Karpas-422 (cell line): Measurements from ENCODE around the gene RBP7. TPM values are rescaled to one million over a fixed set of nuclear protein-coding genes. Genes with fewer than 3 reads are reported as not detected.

Experiments
- DNase-seq: peaks from one replicate; pipeline ENCODE4 v3.0.0-alpha.2; 2015
- H2AFZ ChIP-seq: fragments of 200-600 bp; sonication (generic); 2 replicates; pipeline ENCODE4 v1.6.1; 2014; ENCODE audit warnings: antibody characterized with exemption, low read length, mixed read lengths
- H3K27ac ChIP-seq: fragments of 200-600 bp; sonication (generic); 2 replicates; pipeline ENCODE4 v1.5.1; 2014; ENCODE audit warnings: mild to moderate bottlenecking, low read length, moderate library complexity
- H3K27me3 ChIP-seq: fragments of 200-600 bp; sonication (generic); 2 replicates; pipeline ENCODE4 v1.6.1; 2014; ENCODE audit warnings: low read length, mixed read lengths
- H3K36me3 ChIP-seq: fragments of 200-600 bp; sonication (generic); 2 replicates; pipeline ENCODE4 v1.6.1; 2014; ENCODE audit warnings: low read length, mixed read lengths; ENCODE audit not compliant: insufficient read depth
- H3K4me1 ChIP-seq: fragments of 200-600 bp; sonication (generic); 2 replicates; pipeline ENCODE4 v1.6.1; 2014; ENCODE audit warnings: mild to moderate bottlenecking, low read length, mixed read lengths
- H3K4me2 ChIP-seq: fragments of 200-600 bp; sonication (generic); 2 replicates; pipeline ENCODE4 v1.6.1; 2014; ENCODE audit warnings: low read length, low read depth, mild to moderate bottlenecking; ENCODE audit not compliant: poor library complexity, severe bottlenecking
- H3K4me3 ChIP-seq: fragments of 200-600 bp; sonication (generic); 2 replicates; pipeline ENCODE4 v1.5.1; 2014; ENCODE audit warnings: mild to moderate bottlenecking, antibody characterized with exemption, low read length, mixed read lengths
- H3K79me2 ChIP-seq: fragments of 200-600 bp; sonication (generic); 2 replicates; pipeline ENCODE4 v1.6.1; 2014; ENCODE audit warnings: mild to moderate bottlenecking, low read length, mixed read lengths
- H3K9ac ChIP-seq: fragments of 200-600 bp; sonication (generic); 2 replicates; pipeline ENCODE4 v1.6.0; 2014; ENCODE audit warnings: low read length
- H3K9me2 ChIP-seq: fragments of 200-600 bp; sonication (generic), shearing (Covaris generic); replicated peaks from 2 replicates; pipeline ENCODE4 v1.6.0; 2014; ENCODE audit warnings: mild to moderate bottlenecking, low read length, moderate library complexity; ENCODE audit not compliant: insufficient read depth
- H3K9me3 ChIP-seq: fragments of 300-700, 200-600 bp; sonication (generic); 2 replicates; pipeline ENCODE4 v1.6.1; 2014; ENCODE audit warnings: low read length, mixed read lengths
- H4K20me1 ChIP-seq: fragments of 200-600 bp; sonication (generic); 2 replicates; pipeline ENCODE4 v1.6.1; 2014; ENCODE audit warnings: mild to moderate bottlenecking, antibody characterized with exemption, low read length, low read depth; ENCODE audit not compliant: insufficient read depth
- total RNA-seq: library from RNA; depleted of rRNA; stranded (reverse); fragments of >200 nt; shearing (Covaris generic); gene quantifications from 2 replicates; pipeline ENCODE4 v1.2.3, GENCODE V29; 2014; ENCODE audit warnings: low replicate concordance; rRNA removed

The RBP7 gene
- total RNA-seq, result not detected in 2 replicates

- Histone ChIP-seq H2AFZ (no peak within 1 kb of the TSS), H3K4me3 (no peak within 1 kb of the TSS)
- no peak for DNase-seq
Observed at GRCh38 chr1:9996624-9997582, at the start of gene RBP7. Gene RBP7 (plus strand): TSS chr1:9997228. CDS start chr1:9997259, 31 bp downstream.

GRCh38 chr1:9957726-9958125 is 39.3 kb upstream of the RBP7 start:
- H4K20me1 ChIP-seq, result no peaks in the 10 kb centered on the region
- no peaks in the 10 kb centered on the region for H3K9me3 ChIP-seq
- H3K27me3 ChIP-seq, result no peaks in the 10 kb centered on the region
- DNase-seq, result peak; percentile 88
- peak overlapping the region; percentile 81 for H3K27ac ChIP-seq
- H2AFZ ChIP-seq, result 0 out of 2 replicates have a peak overlapping the region, but pooled peaks have one; percentile 0
- H3K4me1 ChIP-seq, result peaks cover 42% of the 10 kb centered on the region
- no peaks in the 10 kb centered on the region for H3K36me3 ChIP-seq
- H3K4me2 ChIP-seq, result peak overlapping the region; percentile 56
- peak overlapping the region; percentile 57 for H3K4me3 ChIP-seq
- H3K9ac ChIP-seq, result peak overlapping the region; percentile 39
- H3K79me2 ChIP-seq, result peaks cover 11% of the 10 kb centered on the region; the same call in 1 of the 2 replicates
- no peaks in the 10 kb centered on the region for H3K9me2 ChIP-seq

More at GRCh38 chr1:9996624-9997582, at the start of gene RBP7:
- Histone ChIP-seq H3K79me2 (no peaks in the 10 kb centered on the region), H3K4me1 (no peaks in the 10 kb centered on the region), H3K9me2 (no peaks in the 10 kb centered on the region), H3K36me3 (no peaks in the 10 kb centered on the region), H3K9me3 (no peaks in the 10 kb centered on the region), H4K20me1 (no peaks in the 10 kb centered on the region), H3K9ac (no peak within 1 kb of the TSS), H3K27me3 (no peaks in the 10 kb centered on the region), H3K4me2 (no peak within 1 kb of the TSS), H3K27ac (no peak within 1 kb of the TSS)

GRCh38 chr1:9960011-9960410 is 37.0 kb upstream of the RBP7 start:
- no peaks in the 10 kb centered on the region for H3K9me2 ChIP-seq
- H3K9ac ChIP-seq, result no peak overlapping the region
- no peak overlapping the region for H2AFZ ChIP-seq
- H3K27me3 ChIP-seq, result no peaks in the 10 kb centered on the region
- 0 out of 2 replicates have a peak overlapping the region, but pooled peaks have one; percentile 8 for H3K27ac ChIP-seq
- H3K9me3 ChIP-seq, result no peaks in the 10 kb centered on the region
- H4K20me1 ChIP-seq, result no peaks in the 10 kb centered on the region
- peaks cover 42% of the 10 kb centered on the region for H3K4me1 ChIP-seq
- peak overlapping the region; percentile 67 for H3K4me2 ChIP-seq
- H3K4me3 ChIP-seq, result no peak overlapping the region
- no peaks in the 10 kb centered on the region for H3K36me3 ChIP-seq
- no peak for DNase-seq
- H3K79me2 ChIP-seq, result peaks cover 7% of the 10 kb centered on the region; the same call in 1 of the 2 replicates

DNA sequence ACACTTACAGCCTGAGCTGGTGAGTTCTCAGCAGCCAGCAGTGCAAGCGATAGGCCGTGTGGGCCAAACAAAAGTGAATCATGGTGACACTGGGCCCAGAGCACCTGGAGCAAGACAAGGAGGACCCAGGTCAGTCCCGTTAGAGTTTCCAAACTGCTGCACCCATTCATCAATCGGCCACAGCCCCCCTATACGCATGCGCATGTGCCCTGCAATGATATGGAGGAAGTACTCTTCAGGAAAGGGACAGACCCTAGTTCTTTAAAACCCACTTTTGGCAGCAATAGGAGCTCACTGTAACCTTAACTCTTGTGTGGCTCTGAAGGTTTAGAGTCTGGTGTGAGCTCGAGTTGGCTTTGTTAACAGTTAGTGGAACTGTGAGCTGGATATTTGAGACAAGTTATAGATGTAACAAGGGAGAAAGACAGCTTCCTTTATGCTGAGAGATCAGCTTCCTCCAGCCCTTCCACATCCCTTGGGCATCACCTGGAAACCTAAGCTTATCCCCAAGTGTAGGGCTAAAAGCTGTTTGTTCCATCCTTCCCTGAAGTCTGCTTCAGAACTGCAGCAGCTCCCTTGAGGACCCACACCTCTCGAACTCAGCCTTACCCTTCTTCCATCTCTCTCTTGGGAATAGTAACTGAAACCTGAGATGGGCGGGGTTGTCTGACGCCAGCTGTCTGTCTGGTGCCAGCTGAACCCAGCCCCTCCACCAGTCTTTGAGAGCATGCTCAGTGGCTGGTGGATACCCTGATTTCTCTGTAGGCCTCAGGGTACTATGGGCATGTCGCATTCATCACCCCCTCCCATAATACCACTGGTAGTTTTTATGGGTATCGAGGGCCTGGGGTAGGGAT is 36.1 kb upstream of the RBP7 start:
- Histone ChIP-seq H3K9me2 (no peaks in the 10 kb centered on the region), H3K36me3 (no peaks in the 10 kb centered on the region), H3K4me3 (peak overlapping the region; percentile 41; the same call in 1 of the 2 replicates), H3K79me2 (peaks cover 7% of the 10 kb centered on the region; the same call in 1 of the 2 replicates), H3K9me3 (no peaks in the 10 kb centered on the region), H3K27ac (peak overlapping the region; percentile 67), H3K4me1 (peaks cover 42% of the 10 kb centered on the region), H3K27me3 (no peaks in the 10 kb centered on the region), H3K9ac (peak overlapping the region; percentile 45), H4K20me1 (no peaks in the 10 kb centered on the region), H2AFZ (peak overlapping the region; percentile 4; the same call in 1 of the 2 replicates), H3K4me2 (peak overlapping the region; percentile 67)
- peak; percentile 92 for DNase-seq

DNA sequence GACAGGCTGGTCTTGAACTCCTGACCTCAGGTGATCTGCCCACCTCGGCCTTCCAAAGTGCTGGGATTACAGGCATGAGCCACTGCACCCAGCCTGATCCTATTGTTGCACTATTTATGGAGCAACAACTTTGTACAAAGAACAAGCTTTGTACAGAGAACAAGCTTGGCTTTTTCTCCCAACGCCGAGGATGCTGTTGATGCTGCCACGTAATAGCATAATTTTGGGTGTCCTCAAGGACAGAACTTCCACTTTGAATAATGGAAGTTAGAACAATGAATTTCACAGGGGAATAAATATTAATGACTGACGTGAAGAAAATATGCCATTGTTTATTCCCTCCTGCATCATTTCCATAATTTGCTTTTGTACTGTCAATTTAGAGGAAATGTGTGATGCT is 12.8 kb upstream of the RBP7 start:
- Histone ChIP-seq H3K4me3 (no peak overlapping the region), H3K4me2 (no peak overlapping the region), H3K36me3 (no peaks in the 10 kb centered on the region), H3K27ac (no peak overlapping the region), H2AFZ (no peak overlapping the region), H3K4me1 (no peaks in the 10 kb centered on the region), H3K9me3 (no peaks in the 10 kb centered on the region), H4K20me1 (no peaks in the 10 kb centered on the region), H3K27me3 (no peaks in the 10 kb centered on the region), H3K9me2 (no peaks in the 10 kb centered on the region), H3K9ac (no peak overlapping the region), H3K79me2 (no peaks in the 10 kb centered on the region)
- DNase-seq, result no peak

GRCh38 chr1:9985001-9985400 is 12.0 kb upstream of the RBP7 start:
- Histone ChIP-seq H3K27ac (no peak overlapping the region), H3K4me1 (no peaks in the 10 kb centered on the region)

DNA sequence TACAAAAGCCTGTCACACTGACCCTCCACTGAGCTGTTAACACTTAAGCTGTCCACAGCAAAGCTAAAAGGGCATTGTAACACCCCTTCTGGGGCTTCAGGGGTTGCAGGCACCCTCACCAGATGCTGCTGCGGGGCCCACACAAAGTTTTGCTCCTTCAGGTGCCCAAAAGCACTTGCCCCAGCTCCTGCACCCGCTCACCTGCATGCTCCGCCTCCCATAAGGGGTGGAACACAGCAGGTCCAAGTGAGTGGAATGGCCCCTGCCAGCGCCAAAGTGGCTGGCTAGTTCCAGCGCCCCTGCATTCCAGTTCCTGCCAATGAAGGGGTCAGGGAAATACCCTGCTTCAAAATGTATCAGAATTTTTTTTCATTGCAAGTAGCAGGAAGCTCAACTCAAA is 7.3 kb upstream of the RBP7 start:
- Histone ChIP-seq H3K27me3 (no peaks in the 10 kb centered on the region), H3K36me3 (no peaks in the 10 kb centered on the region), H3K27ac (no peak overlapping the region), H4K20me1 (no peaks in the 10 kb centered on the region), H3K9me2 (no peaks in the 10 kb centered on the region), H3K4me3 (no peak overlapping the region), H3K4me1 (no peaks in the 10 kb centered on the region), H3K9me3 (no peaks in the 10 kb centered on the region), H3K4me2 (no peak overlapping the region), H3K79me2 (no peaks in the 10 kb centered on the region), H2AFZ (no peak overlapping the region), H3K9ac (no peak overlapping the region)
- no peak for DNase-seq

More at GRCh38 chr1:9985001-9985400, 12.0 kb upstream of the RBP7 start:
- no peak for DNase-seq
- H3K9me2 ChIP-seq, result no peaks in the 10 kb centered on the region
- no peak overlapping the region for H3K4me3 ChIP-seq
- H3K4me2 ChIP-seq, result no peak overlapping the region
- no peak overlapping the region for H2AFZ ChIP-seq
- no peaks in the 10 kb centered on the region for H3K36me3 ChIP-seq
- H3K27me3 ChIP-seq, result no peaks in the 10 kb centered on the region
- H4K20me1 ChIP-seq, result no peaks in the 10 kb centered on the region
- H3K9me3 ChIP-seq, result no peaks in the 10 kb centered on the region
- H3K9ac ChIP-seq, result no peak overlapping the region
- no peaks in the 10 kb centered on the region for H3K79me2 ChIP-seq
